Smooth muscle cell (in vitro differentiated cells): ENCODE measurements around the gene KPNA2. TPM values are rescaled to one million over a fixed set of nuclear protein-coding genes. Genes with fewer than 3 reads are reported as not detected.
A peak's percentile ranks its signal among the peaks of the same experiment; 100 is the strongest.
"Not testable (repeated sequence)": the region's sequence is repeated elsewhere in the genome, so short reads cannot be mapped to it uniquely, and the experiment has no call there.

ENCODE experiments used
- DNase-seq: peaks from one replicate; lab custom pipeline; 2025; ENCODE audit not compliant: unreplicated experiment; lab: John Stamatoyannopoulos, UW
- H2AFZ ChIP-seq: fragments of 200-600 bp; sonication (generic); 2 replicates; pipeline ENCODE4 v1.6.0; 2016; ENCODE audit warnings: antibody characterized with exemption, low read depth, mild to moderate bottlenecking
- H3F3A ChIP-seq: fragments of 200-600 bp; sonication (generic); 2 replicates; pipeline ENCODE4 v1.6.0; 2017; ENCODE audit warnings: antibody characterized with exemption, low read depth
- H3K27ac ChIP-seq: fragments of 200-600 bp; sonication (generic); 2 replicates; pipeline ENCODE4 v1.5.1; 2016; ENCODE audit warnings: low read depth, mild to moderate bottlenecking
- H3K27me3 ChIP-seq: fragments of 200-600 bp; sonication (generic); 2 replicates; pipeline ENCODE4 v1.6.1; 2016; ENCODE audit warnings: low read depth, mild to moderate bottlenecking
- H3K36me3 ChIP-seq: fragments of 200-600 bp; sonication (generic); 2 replicates; pipeline ENCODE4 v1.5.1; 2016; ENCODE audit warnings: low read depth
- H3K4me1 ChIP-seq: fragments of 200-600 bp; sonication (generic); 2 replicates; pipeline ENCODE4 v1.5.1; 2016; ENCODE audit warnings: low read depth
- H3K4me2 ChIP-seq: fragments of 200-600 bp; sonication (generic); 2 replicates; pipeline ENCODE4 v1.6.0; 2016; ENCODE audit warnings: mild to moderate bottlenecking
- H3K4me3 ChIP-seq: fragments of 200-600 bp; sonication (generic); 2 replicates; pipeline ENCODE4 v1.5.1; 2016; ENCODE audit warnings: mild to moderate bottlenecking
- H3K79me2 ChIP-seq: fragments of 200-600 bp; sonication (generic); 2 replicates; pipeline ENCODE4 v1.6.0; 2016; ENCODE audit warnings: low read depth, mild to moderate bottlenecking
- H3K9ac ChIP-seq: fragments of 200-600 bp; sonication (generic); 2 replicates; pipeline ENCODE4 v1.6.0; 2016; ENCODE audit warnings: low read depth
- H3K9me3 ChIP-seq: fragments of 200-600 bp; sonication (generic); replicated peaks from 2 replicates; pipeline ENCODE4 v1.5.1; 2016; ENCODE audit warnings: low read depth
- H4K20me1 ChIP-seq: fragments of 200-600 bp; sonication (generic); 2 replicates; pipeline ENCODE4 v1.6.0; 2016; ENCODE audit warnings: low read depth
- WGBS: methylation state at CpG from one replicate; pipeline ENCODE4 v1.1.7; 2016; ENCODE audit warnings: low lambda C conversion rate; 5-methylcytosine and 5-hydroxymethylcytosine counted together
- polyA plus RNA-seq: library from polyadenylated mRNA; unstranded; fragments of >200 nt; fragmentation: Nextera tagmentation; extraction: Ambion mirVana; gene quantifications from 2 replicates; pipeline ENCODE4 v1.2.1, GENCODE V29; 2016
- total RNA-seq: library from RNA; depleted of rRNA; stranded (reverse); fragments of >200 nt; gene quantifications from 2 replicates; pipeline ENCODE4 v1.2.3, GENCODE V29; 2014
- TF ChIP-seq, protein P1 (sequence below): fragments of 200-600 bp; sonication (generic); IDR thresholded peaks from 2 replicates; pipeline ENCODE4 v1.5.1; 2017; ENCODE audit warnings: borderline replicate concordance, mild to moderate bottlenecking, antibody characterized with exemption; ENCODE audit not compliant: insufficient read depth, poor library complexity, severe bottlenecking

Gene KPNA2
- total and polyA plus RNA-seq, 2 experiments from 2014 or later = 84.6 to 135 TPM

DNA sequence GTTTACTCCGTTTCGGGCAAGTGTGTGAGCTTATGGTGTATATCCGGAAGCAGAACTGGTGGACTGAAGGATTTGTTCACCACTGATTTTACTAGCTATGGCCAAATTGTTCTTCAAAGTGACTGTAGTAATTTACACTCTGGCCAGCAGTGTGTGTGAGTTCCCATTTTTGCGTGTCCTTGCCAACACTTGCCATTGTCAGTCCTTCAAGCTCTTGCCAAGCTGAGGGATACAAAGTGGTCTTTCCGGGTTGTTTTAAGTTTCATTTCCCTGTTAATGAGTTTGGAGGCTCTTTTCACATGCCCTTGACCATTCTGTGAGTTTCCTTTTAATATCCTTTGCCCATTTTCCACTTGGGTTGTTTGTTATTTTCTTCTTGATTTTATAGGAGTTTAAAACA is 42.0 kb downstream of the KPNA2 start:
- not testable (repeated sequence) for H3K79me2 ChIP-seq, H3K4me3 ChIP-seq, H2AFZ ChIP-seq, DNase-seq, H3K4me2 ChIP-seq, H4K20me1 ChIP-seq, H3K36me3 ChIP-seq, H3K9ac ChIP-seq, H3K27ac ChIP-seq, H3K9me3 ChIP-seq, H3K27me3 ChIP-seq, H3K4me1 ChIP-seq, H3F3A ChIP-seq
- 86% methylated on average over 5 of the region's 5 CpGs for WGBS

DNA sequence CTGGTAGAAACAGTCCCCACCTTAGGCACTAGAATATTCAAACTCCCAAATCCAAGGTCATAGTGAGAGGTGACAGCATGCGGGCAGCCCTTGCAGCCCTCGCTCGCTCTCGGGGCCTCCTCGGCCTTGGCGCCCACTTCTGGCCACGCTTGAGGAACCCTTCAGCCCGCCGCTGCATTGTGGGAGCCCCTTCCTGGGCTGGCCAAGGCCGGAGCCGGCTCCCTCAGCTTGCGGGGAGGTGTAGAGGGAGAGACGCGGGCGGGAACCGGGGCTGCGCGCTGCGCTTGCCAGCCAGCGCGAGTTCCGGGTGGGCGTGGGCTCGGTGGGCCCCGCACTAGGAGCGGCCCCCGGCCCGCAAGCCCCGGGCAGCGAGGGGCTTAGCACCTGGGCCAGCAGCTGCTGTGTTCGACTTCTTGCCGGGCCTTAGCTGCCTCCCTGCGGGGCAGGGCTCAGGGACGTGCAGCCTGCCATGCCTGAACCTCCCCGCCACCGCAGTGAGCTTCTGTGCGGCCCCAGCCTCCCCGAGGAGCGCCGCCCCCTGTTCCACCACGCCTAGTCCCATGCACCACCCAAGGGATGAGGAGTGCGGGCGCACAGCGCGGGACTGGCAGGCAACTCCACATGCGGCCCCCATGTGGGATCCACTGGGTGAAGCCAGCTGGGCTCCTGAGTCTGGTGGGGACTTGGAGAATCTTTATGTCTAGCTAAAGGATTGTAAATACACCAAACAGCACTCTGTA is 45.0 kb downstream of the KPNA2 start:
- Histone ChIP-seq H2AFZ (no peak overlapping the region), H3F3A (peaks cover 12% of the 10 kb centered on the region), H4K20me1 (no peaks in the 10 kb centered on the region), H3K9ac (no peak overlapping the region), H3K79me2 (no peaks in the 10 kb centered on the region), H3K27ac (no peak overlapping the region), H3K4me3 (no peak overlapping the region), H3K4me1 (peaks cover 3% of the 10 kb centered on the region), H3K27me3 (no peaks in the 10 kb centered on the region), H3K4me2 (no peak overlapping the region), H3K9me3 (no peaks in the 10 kb centered on the region), H3K36me3 (no peaks in the 10 kb centered on the region)
- no peak for DNase-seq
- TF ChIP-seq, protein P1, sequence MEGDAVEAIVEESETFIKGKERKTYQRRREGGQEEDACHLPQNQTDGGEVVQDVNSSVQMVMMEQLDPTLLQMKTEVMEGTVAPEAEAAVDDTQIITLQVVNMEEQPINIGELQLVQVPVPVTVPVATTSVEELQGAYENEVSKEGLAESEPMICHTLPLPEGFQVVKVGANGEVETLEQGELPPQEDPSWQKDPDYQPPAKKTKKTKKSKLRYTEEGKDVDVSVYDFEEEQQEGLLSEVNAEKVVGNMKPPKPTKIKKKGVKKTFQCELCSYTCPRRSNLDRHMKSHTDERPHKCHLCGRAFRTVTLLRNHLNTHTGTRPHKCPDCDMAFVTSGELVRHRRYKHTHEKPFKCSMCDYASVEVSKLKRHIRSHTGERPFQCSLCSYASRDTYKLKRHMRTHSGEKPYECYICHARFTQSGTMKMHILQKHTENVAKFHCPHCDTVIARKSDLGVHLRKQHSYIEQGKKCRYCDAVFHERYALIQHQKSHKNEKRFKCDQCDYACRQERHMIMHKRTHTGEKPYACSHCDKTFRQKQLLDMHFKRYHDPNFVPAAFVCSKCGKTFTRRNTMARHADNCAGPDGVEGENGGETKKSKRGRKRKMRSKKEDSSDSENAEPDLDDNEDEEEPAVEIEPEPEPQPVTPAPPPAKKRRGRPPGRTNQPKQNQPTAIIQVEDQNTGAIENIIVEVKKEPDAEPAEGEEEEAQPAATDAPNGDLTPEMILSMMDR = no peak
- 96% methylated on average over 25 of the region's 46 CpGs for WGBS

DNA sequence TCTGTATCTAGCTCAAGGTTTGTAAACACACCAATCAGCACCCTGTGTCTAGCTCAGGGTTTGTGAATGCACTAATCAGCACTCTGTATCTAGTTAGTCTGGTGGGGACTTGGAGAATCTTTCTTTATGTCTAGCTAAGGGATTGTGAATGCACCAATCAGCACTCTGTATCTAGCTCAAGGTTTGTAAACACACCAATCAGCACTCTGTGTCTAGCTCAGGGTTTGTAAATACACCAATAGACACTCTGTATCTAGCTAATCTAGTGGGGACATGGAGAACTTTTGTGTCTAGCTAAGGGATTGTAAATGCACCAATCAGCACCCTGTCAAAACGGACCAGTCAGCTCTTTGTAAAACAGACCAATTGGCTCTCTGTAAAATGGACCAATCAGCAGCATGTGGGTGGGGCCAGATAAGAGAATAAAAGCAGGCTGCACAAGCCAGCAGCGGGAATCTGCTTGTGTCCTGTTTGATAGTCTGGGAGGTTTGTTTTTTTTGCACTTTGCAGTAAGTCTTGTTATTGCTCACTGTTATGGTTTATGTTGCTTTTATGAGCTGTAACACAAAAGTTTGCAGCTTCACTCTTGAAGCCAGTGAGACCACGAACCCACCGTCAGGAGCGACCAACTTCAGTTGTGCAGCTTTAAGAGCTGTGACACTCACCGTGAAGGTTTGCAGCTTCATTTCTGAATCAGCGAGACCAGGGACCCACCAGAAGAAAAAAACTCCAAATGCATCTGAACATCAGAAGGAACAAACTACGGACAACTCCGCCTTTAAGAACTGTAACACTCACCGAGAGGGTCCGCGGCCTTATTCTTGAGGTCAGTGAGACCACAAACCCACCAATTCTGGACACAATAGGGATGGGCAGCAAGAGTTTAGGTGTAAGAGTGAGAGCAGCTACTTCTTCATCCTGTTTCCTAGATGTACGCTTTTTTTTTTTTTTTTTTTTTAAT is 46.0 kb downstream of the KPNA2 start:
- H3K9me3 ChIP-seq, H3K4me3 ChIP-seq, H2AFZ ChIP-seq, H3K27me3 ChIP-seq, H3K27ac ChIP-seq, H3K4me2 ChIP-seq, H3K4me1 ChIP-seq, H3K36me3 ChIP-seq, DNase-seq, H3K79me2 ChIP-seq, H3K9ac ChIP-seq, H4K20me1 ChIP-seq: not testable (repeated sequence)
- WGBS = 74% methylated on average over 13 of the region's 13 CpGs
- peaks cover 15% of the 10 kb centered on the region for H3F3A ChIP-seq

DNA sequence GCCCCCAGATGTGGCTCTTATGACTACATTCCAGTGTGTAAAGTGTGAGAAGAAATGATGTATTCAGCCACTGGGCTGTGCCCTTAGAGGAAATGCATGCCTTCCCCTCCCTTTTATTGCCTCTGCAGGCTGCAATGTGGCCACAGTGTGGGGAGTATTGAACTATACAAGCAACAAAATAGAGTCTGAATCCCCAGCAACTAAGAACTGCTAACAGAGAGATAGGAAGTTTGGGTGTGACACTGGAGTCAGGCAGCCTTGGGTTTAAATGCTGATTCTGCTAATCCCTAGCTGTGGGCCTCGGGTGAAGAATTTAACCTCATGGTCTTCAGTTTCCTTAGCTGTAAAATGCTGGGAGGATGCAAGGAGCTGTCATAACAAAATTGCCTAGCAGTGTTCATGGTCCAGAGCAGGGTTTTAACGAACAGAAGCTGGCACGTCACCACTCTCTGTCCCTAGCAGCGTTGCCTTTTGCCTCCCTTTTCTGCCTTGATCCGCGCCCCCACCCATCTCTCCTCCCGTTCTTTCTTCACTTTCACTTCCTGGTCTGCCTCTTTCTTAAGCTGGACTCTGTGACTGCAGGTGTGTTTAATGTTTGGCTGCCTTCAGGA is 50.3 kb downstream of the KPNA2 start:
- H3K4me2 ChIP-seq = peak overlapping the region; percentile 70

DNA sequence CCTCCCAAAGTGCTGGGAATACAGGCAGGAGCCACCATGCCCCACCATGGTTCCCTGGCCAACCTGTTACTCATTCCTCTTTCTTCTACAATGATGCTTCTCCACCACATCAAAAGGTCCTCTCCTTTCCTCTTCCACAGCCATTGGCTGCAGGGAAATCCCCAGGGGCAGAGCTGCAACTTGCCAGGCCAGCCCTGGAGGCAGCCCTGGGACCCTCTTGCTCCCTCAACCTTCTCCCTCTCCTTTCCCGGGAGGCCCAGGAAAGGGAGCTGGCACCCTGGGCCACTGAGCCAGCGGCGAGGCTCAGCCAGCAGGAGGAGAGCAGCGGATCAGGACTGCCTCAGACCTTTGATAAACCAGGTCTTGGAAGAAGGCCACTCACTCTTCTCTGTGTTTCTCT is 51.1 kb downstream of the KPNA2 start:
- DNase-seq = not testable (repeated sequence)
- peak overlapping the region; percentile 73 for H3K27ac ChIP-seq
- WGBS = 77% methylated on average over 4 of the region's 4 CpGs

More for the DNA sequence above, 50.3 kb downstream of the KPNA2 start:
- no peaks in the 10 kb centered on the region for H4K20me1 ChIP-seq
- no peak overlapping the region for H3K4me3 ChIP-seq
- H3K36me3 ChIP-seq = no peaks in the 10 kb centered on the region
- no peaks in the 10 kb centered on the region for H3K9me3 ChIP-seq
- WGBS = 43% methylated on average over 7 of the region's 7 CpGs
- no peak overlapping the region for H2AFZ ChIP-seq
- TF ChIP-seq, protein P1 = no peak
- DNase-seq = no peak
- peaks cover 6% of the 10 kb centered on the region for H3K4me1 ChIP-seq
- H3F3A ChIP-seq = peaks cover 15% of the 10 kb centered on the region
- H3K27ac ChIP-seq = peak overlapping the region; percentile 11
- H3K27me3 ChIP-seq = no peaks in the 10 kb centered on the region
- no peaks in the 10 kb centered on the region for H3K79me2 ChIP-seq
- H3K9ac ChIP-seq = no peak overlapping the region

DNA sequence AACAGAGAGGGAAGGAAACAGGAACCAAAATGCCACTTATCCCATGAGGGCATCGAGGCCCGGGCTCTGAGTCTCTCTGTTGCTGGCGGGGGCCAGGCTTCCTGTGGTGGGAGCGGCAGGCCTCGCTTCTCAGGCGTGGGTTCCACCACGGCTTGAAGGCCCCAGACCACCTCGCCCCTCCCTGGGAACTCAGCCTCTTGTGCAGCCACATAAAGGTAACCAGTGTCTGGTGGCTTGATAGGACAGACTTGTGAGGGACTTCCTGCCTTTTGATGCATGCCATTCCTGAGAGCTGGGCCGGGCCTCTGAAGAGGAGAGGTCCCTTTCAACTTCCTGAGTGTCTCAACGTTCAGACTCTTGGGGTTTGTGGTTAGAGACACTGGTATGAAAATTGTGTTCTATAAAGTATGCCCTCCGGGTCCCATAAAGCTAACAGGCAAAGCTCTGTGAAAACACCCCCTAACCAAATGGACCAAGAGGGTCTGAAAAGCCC is 51.6 kb downstream of the KPNA2 start:
- DNase-seq, H3K27me3 ChIP-seq, H3K4me3 ChIP-seq, H4K20me1 ChIP-seq, H3K36me3 ChIP-seq, H3K4me1 ChIP-seq, H3K9me3 ChIP-seq, H3K79me2 ChIP-seq, H3K9ac ChIP-seq, H2AFZ ChIP-seq: not testable (repeated sequence)
- Histone ChIP-seq H3K27ac (peak overlapping the region; percentile 73), H3K4me2 (peak overlapping the region; percentile 70), H3F3A (peaks cover 15% of the 10 kb centered on the region)
- WGBS = 43% methylated on average over 11 of the region's 11 CpGs

More for the DNA sequence above, 51.1 kb downstream of the KPNA2 start:
- not testable (repeated sequence) for H3K9me3 ChIP-seq, H3K79me2 ChIP-seq, H3K4me1 ChIP-seq, H3K27me3 ChIP-seq, H4K20me1 ChIP-seq, H3K36me3 ChIP-seq, H3K4me3 ChIP-seq, H2AFZ ChIP-seq, H3K9ac ChIP-seq
- H3K4me2 ChIP-seq = peak overlapping the region; percentile 70
- peaks cover 15% of the 10 kb centered on the region for H3F3A ChIP-seq
